SK-N-MC (cell line): ENCODE measurements around the gene HK1.

ENCODE experiments used
- EZH2 ChIP-seq: fragments of 200-600 bp; sonication (generic); IDR thresholded peaks from one replicate; pipeline ENCODE4 v1.6.1; 2017; ENCODE audit warnings: antibody characterized with exemption
- POLR2AphosphoS5 ChIP-seq: IDR thresholded peaks from 2 replicates; pipeline ENCODE4 v1.6.1; 2012; ENCODE audit warnings: mild to moderate bottlenecking, low read depth, low read length, borderline replicate concordance

DNA sequence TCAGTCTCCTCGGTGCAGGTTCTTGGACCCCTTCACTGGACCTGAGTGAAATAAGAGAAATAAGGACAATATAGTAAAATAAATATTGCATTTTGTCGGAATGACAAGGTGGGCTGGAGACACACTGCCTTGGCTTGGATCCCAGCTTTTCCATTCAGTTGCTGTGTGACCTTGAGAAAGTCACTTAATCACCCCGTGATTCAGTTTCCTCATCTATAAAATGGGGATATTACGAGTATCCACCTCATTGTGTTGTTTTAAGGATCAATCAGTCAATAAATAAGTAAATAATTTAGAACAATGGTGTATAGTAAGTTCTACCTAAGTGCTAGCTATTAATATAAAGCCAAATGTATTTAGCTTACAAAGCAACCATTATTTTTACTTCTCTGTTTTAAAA, 29.1 kb downstream of the HK1 start:
- TF ChIP-seq EZH2 (no peak), POLR2AphosphoS5 (no peak)
